Hepatocyte (in vitro differentiated cells): ENCODE results near the gene ADGRD1. TPM values are rescaled to one million over a fixed set of nuclear protein-coding genes. Genes with fewer than 3 reads are reported as not detected.

Experiments
- DNase-seq: peaks from one replicate; pipeline ENCODE4 v3.0.0-alpha.2; 2016; ENCODE audit warnings: low spot score
- H2AFZ ChIP-seq: fragments of 200-600 bp; sonication (generic); 2 replicates; pipeline ENCODE4 v1.6.0; 2016; ENCODE audit warnings: antibody characterized with exemption, mild to moderate bottlenecking
- H3K27ac ChIP-seq: fragments of 200-600 bp; sonication (generic); 2 replicates; pipeline ENCODE4 v1.5.1; 2016; ENCODE audit warnings: mild to moderate bottlenecking
- H3K27me3 ChIP-seq: fragments of 200-600 bp; sonication (generic); 2 replicates; pipeline ENCODE4 v1.6.1; 2016
- H3K36me3 ChIP-seq: fragments of 200-600 bp; sonication (generic); replicated peaks from 2 replicates; pipeline ENCODE4 v1.5.1; 2016; ENCODE audit warnings: low read depth; ENCODE audit not compliant: insufficient read depth
- H3K4me1 ChIP-seq: fragments of 200-600 bp; sonication (generic); 2 replicates; pipeline ENCODE4 v1.5.1; 2016; ENCODE audit warnings: mild to moderate bottlenecking, moderate library complexity; ENCODE audit not compliant: insufficient read depth
- H3K4me2 ChIP-seq: fragments of 200-600 bp; sonication (generic); 2 replicates; pipeline ENCODE4 v1.6.0; 2016
- H3K4me3 ChIP-seq: fragments of 200-600 bp; sonication (generic); 2 replicates; pipeline ENCODE4 v1.5.1; 2016; ENCODE audit warnings: mild to moderate bottlenecking
- H3K79me2 ChIP-seq: fragments of 200-600 bp; sonication (generic); 2 replicates; pipeline ENCODE4 v1.6.0; 2017; ENCODE audit warnings: mild to moderate bottlenecking
- H3K9me2 ChIP-seq: fragments of 200-600 bp; sonication (generic); replicated peaks from 2 replicates; pipeline ENCODE4 v1.6.0; 2017; ENCODE audit warnings: mild to moderate bottlenecking; ENCODE audit not compliant: insufficient read depth
- H3K9me3 ChIP-seq: fragments of 200-600 bp; sonication (generic); 2 replicates; pipeline ENCODE4 v1.5.1; 2016; ENCODE audit warnings: low read depth, mild to moderate bottlenecking
- H4K20me1 ChIP-seq: fragments of 200-600 bp; sonication (generic); 2 replicates; pipeline ENCODE4 v1.6.0; 2016; ENCODE audit warnings: mild to moderate bottlenecking; ENCODE audit not compliant: insufficient read depth, poor library complexity, severe bottlenecking
- CTCF ChIP-seq: fragments of 200-600 bp; sonication (generic); IDR thresholded peaks from 2 replicates; pipeline ENCODE4 v1.5.1; 2016; ENCODE audit warnings: antibody characterized with exemption, mild to moderate bottlenecking; ENCODE audit not compliant: poor library complexity
- EZH2 ChIP-seq: fragments of 200-600 bp; sonication (generic); IDR thresholded peaks from 2 replicates; pipeline ENCODE4 v1.6.1; 2016; ENCODE audit warnings: antibody characterized with exemption, mild to moderate bottlenecking, borderline replicate concordance
- EZH2phosphoT487 ChIP-seq: fragments of 200-600 bp; sonication (generic); IDR thresholded peaks from one replicate; pipeline ENCODE4 v1.6.1; 2018; ENCODE audit warnings: antibody characterized with exemption, mild to moderate bottlenecking, low read depth, moderate library complexity; ENCODE audit not compliant: unreplicated experiment, severe bottlenecking
- WGBS: methylation state at CpG from one replicate; pipeline ENCODE4 v1.1.6; 2016; ENCODE audit warnings: low lambda C conversion rate; ENCODE audit errors: missing lambda C conversion rate; 5-methylcytosine and 5-hydroxymethylcytosine counted together
- polyA plus RNA-seq: library from polyadenylated mRNA; unstranded; fragments of >200 nt; fragmentation: Nextera tagmentation; extraction: Ambion mirVana; gene quantifications from 2 replicates; pipeline ENCODE4 v1.2.1, GENCODE V29; 2016
- total RNA-seq: library from RNA; depleted of rRNA; stranded (reverse); fragments of >200 nt; gene quantifications from 2 replicates; pipeline ENCODE4 v1.2.3, GENCODE V29; 2014

Gene ADGRD1
- total and polyA plus RNA-seq, 2 experiments from 2014 or later: 18.1 to 18.5 TPM

GRCh38 chr12:131090274-131091210 is 136.8 kb downstream of the ADGRD1 start:
- Histone ChIP-seq H3K4me2 (no peak overlapping the region), H3K4me1 (no peaks in the 10 kb centered on the region), H2AFZ (no peak overlapping the region), H4K20me1 (no peaks in the 10 kb centered on the region), H3K9me2 (no peaks in the 10 kb centered on the region), H3K79me2 (no peaks in the 10 kb centered on the region), H3K36me3 (no peaks in the 10 kb centered on the region), H3K27ac (no peak overlapping the region), H3K27me3 (no peaks in the 10 kb centered on the region), H3K4me3 (no peak overlapping the region), H3K9me3 (no peaks in the 10 kb centered on the region)
- DNase-seq: no peak
- no peak for TF ChIP-seq CTCF
- TF ChIP-seq EZH2phosphoT487: no peak
- no peak for TF ChIP-seq EZH2
- WGBS: 89% methylated on average over 14 of the region's 14 CpGs

- Histone ChIP-seq H2AFZ (no peak overlapping the region), H3K9me3 (no peaks in the 10 kb centered on the region), H3K27me3 (no peaks in the 10 kb centered on the region), H4K20me1 (no peaks in the 10 kb centered on the region), H3K4me2 (no peak overlapping the region), H3K36me3 (no peaks in the 10 kb centered on the region), H3K9me2 (no peaks in the 10 kb centered on the region), H3K4me3 (no peak overlapping the region), H3K4me1 (no peaks in the 10 kb centered on the region), H3K27ac (no peak overlapping the region), H3K79me2 (no peaks in the 10 kb centered on the region)
- no peak for DNase-seq
- WGBS: 89% methylated on average over 13 of the region's 13 CpGs
- no peak for TF ChIP-seq EZH2
- no peak for TF ChIP-seq CTCF
- no peak for TF ChIP-seq EZH2phosphoT487
Measured at GRCh38 chr12:131091413-131091975, 137.8 kb downstream of the ADGRD1 start.

- H4K20me1 ChIP-seq: no peaks in the 10 kb centered on the region
- no peaks in the 10 kb centered on the region for H3K36me3 ChIP-seq
- H3K4me2 ChIP-seq: no peak overlapping the region
- no peaks in the 10 kb centered on the region for H3K27me3 ChIP-seq
- no peaks in the 10 kb centered on the region for H3K9me2 ChIP-seq
- no peak overlapping the region for H2AFZ ChIP-seq
- no peaks in the 10 kb centered on the region for H3K79me2 ChIP-seq
- TF ChIP-seq EZH2 (no peak), EZH2phosphoT487 (no peak), CTCF (no peak)
- no peak overlapping the region for H3K4me3 ChIP-seq
- 92% methylated on average over 18 of the region's 18 CpGs for WGBS
- no peak for DNase-seq
- no peaks in the 10 kb centered on the region for H3K4me1 ChIP-seq
- H3K9me3 ChIP-seq: no peaks in the 10 kb centered on the region
- no peak overlapping the region for H3K27ac ChIP-seq
Measured at GRCh38 chr12:131091976-131092691, 138.4 kb downstream of the ADGRD1 start.
